ENCODE results near the gene PRR14L.

PRR14L gene

GRCh38 chr22:31652088-31652487 lies 97.8 kb downstream of the PRR14L start:
- DNase-seq, result no peak
- in situ Hi-C loops (cut with MboI; ENCODE audit: low pct_unique_long_range_greater_than_20kb, low sequenced_read_pairs), result loop anchor here (25.0 kb wide), 1 partner anchor 310 kb away; no protein-coding TSS in a partner anchor

DNA sequence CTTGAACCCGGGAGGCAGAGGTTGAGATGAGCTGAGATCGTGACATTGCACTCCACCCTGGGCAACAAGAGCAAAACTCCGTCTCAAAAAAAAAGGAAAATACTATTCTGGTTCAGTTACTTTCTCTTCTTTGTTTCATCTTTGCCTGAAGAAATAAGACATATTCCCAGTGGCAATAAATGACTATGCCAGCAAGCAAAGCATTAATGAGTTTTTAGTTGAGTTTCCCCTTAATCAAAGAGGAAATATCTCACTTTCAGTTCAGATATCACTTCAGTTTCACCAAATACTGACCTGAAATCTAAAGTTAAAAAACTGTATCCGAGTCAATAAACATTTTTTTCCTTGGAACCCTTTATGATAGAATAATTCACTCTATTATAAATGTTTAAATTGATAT lies 98.3 kb downstream of the PRR14L start:
- in situ Hi-C loops (cut with MboI; ENCODE audit: low pct_unique_long_range_greater_than_20kb, low sequenced_read_pairs), result loop anchor here (25.0 kb wide), 1 partner anchor 311 kb away; no protein-coding TSS in a partner anchor

DNA sequence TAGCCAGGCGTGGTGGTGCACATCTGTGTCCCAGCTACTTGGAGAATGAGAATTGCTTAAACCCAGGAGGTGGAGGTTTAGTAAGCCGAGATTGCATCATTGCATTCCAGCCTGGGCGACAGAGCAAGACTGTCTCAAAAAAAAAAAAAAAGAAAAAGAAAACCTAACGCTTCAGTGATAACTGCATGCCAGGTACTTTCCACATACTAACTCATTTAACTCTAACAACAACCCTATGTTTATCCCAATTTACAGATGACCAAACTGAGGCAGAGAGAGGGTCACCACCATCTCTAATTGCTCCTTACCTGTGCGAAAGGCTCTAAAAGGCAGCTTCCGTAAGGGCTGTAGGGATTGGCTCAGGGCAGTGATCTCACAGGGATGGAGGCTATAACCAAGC lies 99.5 kb downstream of the PRR14L start:
- in situ Hi-C loops (cut with MboI; ENCODE audit: low pct_unique_long_range_greater_than_20kb, low sequenced_read_pairs), result loop anchor here (25.0 kb wide), 1 partner anchor 312 kb away; no protein-coding TSS in a partner anchor
- DNase-seq, result no peak

More for the DNA sequence above, 98.3 kb downstream of the PRR14L start:
- no peak for DNase-seq

DNA sequence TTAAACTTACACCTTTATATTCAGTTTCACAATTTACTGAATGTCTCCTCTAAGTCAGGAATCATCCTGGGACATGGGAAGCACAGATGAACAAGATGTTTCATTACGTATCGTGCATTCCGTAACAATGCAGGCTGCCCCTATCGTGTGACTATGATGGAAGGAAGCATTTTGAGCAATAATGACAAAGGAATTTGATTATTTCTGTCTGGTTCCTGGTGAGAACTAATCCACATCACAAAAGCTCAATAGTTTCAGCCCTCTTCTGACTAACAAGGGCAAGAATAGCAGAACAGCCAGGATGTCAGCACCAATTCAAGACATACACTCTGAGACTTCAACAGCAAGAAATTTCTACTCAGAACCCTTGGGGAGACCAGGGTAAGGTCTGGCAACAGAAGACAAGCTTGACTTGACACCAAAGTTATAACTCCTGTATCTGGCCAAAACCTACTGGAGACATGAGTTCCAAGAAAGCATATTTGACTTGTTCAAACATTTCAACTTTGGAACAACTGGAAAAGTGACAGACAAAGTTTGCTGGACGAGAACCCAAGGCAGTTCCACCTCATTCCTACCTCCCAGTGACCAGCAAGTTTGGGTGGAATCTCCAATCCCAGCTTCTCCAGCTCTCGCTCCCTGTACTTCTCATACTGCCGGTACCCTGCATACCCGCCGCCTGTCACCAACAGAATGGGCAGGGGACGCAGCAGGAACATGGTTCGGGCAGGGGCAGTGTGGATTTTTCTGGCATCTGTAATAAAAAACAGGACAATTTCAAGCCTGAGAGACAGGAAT lies 102.2 kb downstream of the PRR14L start:
- in situ Hi-C loops (cut with MboI; ENCODE audit: low pct_unique_long_range_greater_than_20kb, low sequenced_read_pairs), result no loop called here
- DNase-seq, result no peak

GRCh38 chr22:31647066-31647465 lies 102.9 kb downstream of the PRR14L start:
- in situ Hi-C loops (cut with MboI; ENCODE audit: low pct_unique_long_range_greater_than_20kb, low sequenced_read_pairs), result no loop called here
- no peak for DNase-seq

- no peak for DNase-seq
- in situ Hi-C loops (cut with MboI; ENCODE audit: low pct_unique_long_range_greater_than_20kb, low sequenced_read_pairs), result no loop called here
Measured at GRCh38 chr22:31646186-31647019, 103.5 kb downstream of the PRR14L start.

GRCh38 chr22:31639436-31640039 lies 110.4 kb downstream of the PRR14L start:
- in situ Hi-C loops (cut with MboI; ENCODE audit: low pct_unique_long_range_greater_than_20kb, low sequenced_read_pairs), result no loop called here
- DNase-seq, result no peak

DNA sequence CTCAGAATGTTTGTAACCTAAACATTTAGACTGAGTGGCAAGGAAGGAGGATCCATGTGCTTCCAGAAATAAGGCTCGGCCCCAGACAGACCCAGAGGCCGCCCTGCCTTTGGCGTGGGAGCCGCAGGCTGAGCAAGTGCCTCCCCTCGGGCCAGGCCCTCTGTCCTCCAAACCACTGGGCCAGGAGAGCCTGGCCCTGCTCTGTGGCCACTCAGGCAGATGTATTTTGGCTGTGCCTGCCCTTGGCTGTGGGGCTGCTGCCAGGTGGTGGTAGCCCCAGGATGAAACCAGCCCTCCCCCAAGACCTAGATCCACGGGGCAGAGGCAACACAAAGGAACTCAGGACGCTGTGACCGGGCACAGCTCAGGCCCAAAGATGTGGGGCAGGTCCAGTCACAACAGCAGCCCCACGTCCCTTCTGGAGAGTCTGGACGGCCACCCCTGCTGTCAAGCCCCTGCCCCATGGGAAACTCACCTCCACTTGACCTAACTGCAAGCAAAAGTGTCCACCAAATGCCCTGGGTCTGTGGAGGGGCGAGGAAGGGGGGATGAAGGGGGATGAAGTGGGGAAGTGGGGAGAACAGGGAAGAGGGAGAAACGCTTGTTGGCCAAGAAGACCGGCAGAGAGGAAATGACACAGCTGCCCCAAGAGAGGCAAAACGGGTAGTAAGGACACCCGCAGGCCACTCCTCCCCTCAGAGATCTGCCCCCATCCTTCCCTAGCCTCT lies 111.9 kb downstream of the PRR14L start:
- in situ Hi-C loops (cut with MboI; ENCODE audit: low pct_unique_long_range_greater_than_20kb, low sequenced_read_pairs), result no loop called here
- DNase-seq, result peak; percentile 91

DNA sequence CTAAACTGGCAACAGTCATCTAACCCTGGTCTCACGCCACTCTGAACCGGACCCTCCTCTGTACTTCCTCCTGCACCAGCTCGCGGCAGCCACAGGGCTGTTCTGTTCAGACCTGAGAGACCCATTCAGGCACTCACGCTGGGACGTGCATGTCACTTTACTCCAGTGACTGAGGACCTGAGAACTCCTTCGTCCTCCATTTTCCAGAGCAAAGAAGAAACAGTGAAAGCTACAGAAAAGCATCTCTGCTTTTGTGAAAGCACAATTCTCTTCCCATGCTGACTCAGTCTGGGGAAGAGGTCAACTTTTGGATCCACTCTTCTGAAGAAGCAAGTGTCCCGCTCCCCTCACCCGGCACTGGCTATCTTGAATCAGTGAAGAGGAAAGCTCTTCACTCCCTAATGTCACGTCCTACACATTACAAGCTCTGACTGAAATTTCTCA lies 112.5 kb downstream of the PRR14L start:
- peak; percentile 76 for DNase-seq

DNA sequence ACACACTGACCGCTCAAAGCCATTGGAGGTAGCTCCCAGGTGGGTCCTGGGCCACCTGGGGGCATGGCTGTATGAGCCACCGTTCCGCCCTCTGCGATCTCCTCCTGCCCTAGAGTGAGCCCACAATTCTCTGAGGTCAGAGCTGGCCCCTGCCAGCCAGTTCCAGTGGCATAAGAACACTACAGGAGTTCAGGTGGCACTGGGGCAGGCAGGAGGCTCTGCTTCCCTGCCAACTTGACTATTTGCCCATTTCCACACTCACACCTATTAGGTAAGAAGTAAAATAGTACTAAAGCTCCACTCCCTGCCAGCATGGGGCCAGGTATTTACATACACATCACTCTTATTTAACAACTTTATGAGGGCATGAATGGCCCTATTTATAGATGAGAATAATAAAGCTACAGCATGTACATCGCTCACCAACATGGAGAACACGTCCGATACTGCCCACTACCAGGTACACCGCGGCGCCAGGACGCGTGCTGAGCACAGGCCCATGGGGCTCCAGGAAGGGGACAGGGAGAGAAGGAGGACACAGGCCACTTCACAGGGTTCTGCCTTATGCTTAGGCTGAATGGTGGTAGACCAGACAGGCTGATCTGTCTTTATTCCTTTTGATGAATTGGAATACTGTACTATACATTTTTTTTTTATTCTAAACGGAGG lies 114.2 kb downstream of the PRR14L start:
- DNase-seq, result no peak
- in situ Hi-C loops (cut with MboI; ENCODE audit: low pct_unique_long_range_greater_than_20kb, low sequenced_read_pairs), result no loop called here

More for the DNA sequence above, 112.5 kb downstream of the PRR14L start:
- in situ Hi-C loops (cut with MboI; ENCODE audit: low pct_unique_long_range_greater_than_20kb, low sequenced_read_pairs), result no loop called here

- in situ Hi-C loops (cut with MboI; ENCODE audit: low pct_unique_long_range_greater_than_20kb, low sequenced_read_pairs), result no loop called here
- DNase-seq, result no peak
Measured at GRCh38 chr22:31631436-31631835, 118.5 kb downstream of the PRR14L start.
